GM21381 (cell line): ENCODE data around the gene CCDC148.
"Not testable (repeated sequence)": the region's sequence is repeated elsewhere in the genome, so short reads cannot be mapped to it uniquely, and the experiment has no call there.

Source experiments
- ATAC-seq: cut with Tn5 transposase; IDR thresholded peaks from one replicate; pipeline ENCODE4 v1.9.1; 2021; ENCODE audit warnings: mild to moderate bottlenecking, moderate library complexity; ENCODE audit not compliant: unreplicated experiment

CCDC148 gene

GRCh38 chr2:158300394-158300793 lies 156.2 kb downstream of the CCDC148 start:
- no peak for ATAC-seq

- ATAC-seq = no peak
Measured at GRCh38 chr2:158297606-158298005, 158.9 kb downstream of the CCDC148 start.

- ATAC-seq = no peak
Measured at GRCh38 chr2:158297120-158297519, 159.4 kb downstream of the CCDC148 start.

- no peak for ATAC-seq
Measured at GRCh38 chr2:158293722-158294121, 162.8 kb downstream of the CCDC148 start.

- no peak for ATAC-seq
Measured at GRCh38 chr2:158291544-158292180, 164.9 kb downstream of the CCDC148 start.

GRCh38 chr2:158290225-158290624 lies 166.3 kb downstream of the CCDC148 start:
- no peak for ATAC-seq

- no peak for ATAC-seq
Measured at GRCh38 chr2:158276619-158277471, 179.7 kb downstream of the CCDC148 start.

- ATAC-seq = no peak
Measured at GRCh38 chr2:158273791-158274190, 182.8 kb downstream of the CCDC148 start.

- no peak for ATAC-seq
Measured at GRCh38 chr2:158270536-158270935, 186.0 kb downstream of the CCDC148 start.

GRCh38 chr2:158269143-158269542 lies 187.4 kb downstream of the CCDC148 start:
- no peak for ATAC-seq

GRCh38 chr2:158266111-158266510 lies 190.4 kb downstream of the CCDC148 start:
- ATAC-seq = no peak

GRCh38 chr2:158255257-158255656 lies 201.3 kb downstream of the CCDC148 start:
- ATAC-seq = no peak

GRCh38 chr2:158253170-158253569 lies 203.4 kb downstream of the CCDC148 start:
- no peak for ATAC-seq

- no peak for ATAC-seq
Measured at GRCh38 chr2:158251356-158251755, 205.2 kb downstream of the CCDC148 start.

GRCh38 chr2:158243392-158243791 lies 213.2 kb downstream of the CCDC148 start:
- ATAC-seq = no peak

GRCh38 chr2:158242280-158242679 lies 214.3 kb downstream of the CCDC148 start:
- ATAC-seq = no peak

- ATAC-seq = no peak
Measured at GRCh38 chr2:158240975-158241374, 215.6 kb downstream of the CCDC148 start.

GRCh38 chr2:158239271-158239670 lies 217.3 kb downstream of the CCDC148 start:
- ATAC-seq = peak; percentile 66

GRCh38 chr2:158234497-158234896 lies 222.1 kb downstream of the CCDC148 start:
- no peak for ATAC-seq

- ATAC-seq = no peak
Measured at GRCh38 chr2:158232476-158232875, 224.1 kb downstream of the CCDC148 start.

GRCh38 chr2:158228943-158229508 lies 227.5 kb downstream of the CCDC148 start:
- no peak for ATAC-seq

- not testable (repeated sequence) for ATAC-seq
Measured at GRCh38 chr2:158223066-158223465, 233.5 kb downstream of the CCDC148 start.
